Measurements from ENCODE around the gene ADPGK.
"Not testable (repeated sequence)": the region's sequence is repeated elsewhere in the genome, so short reads cannot be mapped to it uniquely, and the experiment has no call there.

The ADPGK gene

GRCh38 chr15:72783640-72784455, at the start of gene ADPGK:
Gene ADPGK, minus strand, starts transcription at chr15:72783758. Its CDS starts 67 bp downstream, at chr15:72783691.
- DNase-seq (ENCODE audit: low read depth), result peak; percentile 95

- DNase-seq (ENCODE audit: low read depth), result peak; percentile 34
Measured at GRCh38 chr15:72827226-72827625, 43.7 kb upstream of the ADPGK start.

GRCh38 chr15:72826611-72827010, 43.1 kb upstream of the ADPGK start:
- no peak for DNase-seq (ENCODE audit: low read depth)

- DNase-seq (ENCODE audit: low read depth), result no peak
Measured at GRCh38 chr15:72825829-72826228, 42.3 kb upstream of the ADPGK start.

- no peak for DNase-seq (ENCODE audit: low read depth)
Measured at GRCh38 chr15:72824781-72825180, 41.2 kb upstream of the ADPGK start.

DNA sequence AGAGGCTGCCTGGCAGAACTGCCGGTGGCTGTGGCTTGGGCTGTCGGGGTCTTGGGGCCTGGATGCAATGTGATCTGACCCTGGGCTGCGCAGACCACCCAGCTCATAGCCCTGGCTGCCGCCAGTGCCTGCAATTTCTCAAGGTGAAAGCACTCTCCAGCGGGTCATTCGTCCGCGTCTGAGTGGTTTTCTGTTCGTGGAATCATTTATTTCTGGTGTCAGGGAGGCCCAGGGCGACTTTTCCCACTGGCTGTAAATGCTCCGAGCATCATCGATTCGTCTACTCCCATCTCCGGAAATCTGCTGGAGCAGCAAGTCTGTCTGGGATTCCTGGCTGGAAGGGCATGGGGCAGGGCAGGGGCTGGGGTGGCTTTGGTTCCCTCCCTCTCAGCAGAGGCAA, 40.6 kb upstream of the ADPGK start:
- DNase-seq (ENCODE audit: low read depth), result no peak

GRCh38 chr15:72820278-72820677, 36.7 kb upstream of the ADPGK start:
- DNase-seq (ENCODE audit: low read depth), result no peak

- no peak for DNase-seq (ENCODE audit: low read depth)
Measured at GRCh38 chr15:72818632-72819031, 35.1 kb upstream of the ADPGK start.

DNA sequence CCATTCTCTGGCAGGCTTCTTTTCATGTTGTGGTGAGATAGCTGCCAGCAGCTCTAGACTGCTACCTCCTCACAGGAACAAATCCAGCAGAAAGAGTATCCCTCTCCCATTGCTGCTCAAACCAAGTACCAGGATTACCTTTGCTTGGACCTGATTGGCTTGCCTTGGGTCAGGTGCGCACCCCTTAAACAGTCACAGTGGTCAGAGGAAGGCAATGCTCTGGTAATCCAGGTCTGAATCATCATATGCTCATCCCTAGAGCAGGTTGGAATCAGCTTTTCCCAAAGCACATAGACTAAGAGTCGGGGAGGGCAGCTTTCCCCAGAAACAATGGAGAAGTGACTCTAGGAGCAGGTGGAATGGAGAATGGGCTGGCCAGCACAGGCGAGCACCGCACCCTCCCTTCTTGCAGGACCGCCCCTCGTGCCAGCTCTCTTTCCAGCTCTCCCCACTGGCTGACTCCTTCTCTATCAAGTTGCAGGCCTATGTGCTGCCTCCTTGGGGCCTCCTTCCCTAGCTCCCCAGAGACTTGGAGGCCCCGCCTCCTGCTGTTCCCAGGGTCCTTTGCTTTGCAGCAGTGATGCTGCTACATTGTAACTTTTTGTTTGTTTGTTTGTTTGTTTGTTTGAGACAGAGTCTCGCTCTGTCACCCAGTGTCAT, 29.9 kb upstream of the ADPGK start:
- DNase-seq (ENCODE audit: low read depth), result no peak

DNA sequence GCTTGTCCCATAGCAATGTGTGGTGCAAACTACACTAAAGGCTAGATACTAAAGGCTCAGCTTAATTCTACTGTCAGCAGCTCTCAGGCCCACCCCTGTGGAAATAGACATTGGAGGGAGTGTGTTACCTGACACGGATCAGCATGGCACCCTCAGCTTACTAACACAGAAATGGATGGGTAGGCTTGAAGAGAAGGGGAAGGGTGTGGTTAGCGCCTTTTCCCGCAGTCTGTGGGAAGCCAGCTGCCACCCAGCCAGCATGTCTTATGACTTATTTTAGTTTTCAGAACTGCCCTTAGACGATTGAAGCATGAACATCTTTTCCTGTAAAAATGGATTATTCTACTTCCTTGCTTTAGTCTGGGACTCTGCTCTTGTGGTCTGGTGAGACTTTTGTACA, 25.8 kb upstream of the ADPGK start:
- DNase-seq (ENCODE audit: low read depth), result no peak

- DNase-seq (ENCODE audit: low read depth), result not testable (repeated sequence)
Measured at GRCh38 chr15:72807346-72807745, 23.8 kb upstream of the ADPGK start.

- no peak for DNase-seq (ENCODE audit: low read depth)
Measured at GRCh38 chr15:72803006-72803405, 19.4 kb upstream of the ADPGK start.

- no peak for DNase-seq (ENCODE audit: low read depth)
Measured at GRCh38 chr15:72801590-72802325, 18.2 kb upstream of the ADPGK start.

- DNase-seq (ENCODE audit: low read depth), result no peak
Measured at GRCh38 chr15:72800833-72801481, 17.4 kb upstream of the ADPGK start.

- no peak for DNase-seq (ENCODE audit: low read depth)
Measured at GRCh38 chr15:72797834-72798233, 14.3 kb upstream of the ADPGK start.

DNA sequence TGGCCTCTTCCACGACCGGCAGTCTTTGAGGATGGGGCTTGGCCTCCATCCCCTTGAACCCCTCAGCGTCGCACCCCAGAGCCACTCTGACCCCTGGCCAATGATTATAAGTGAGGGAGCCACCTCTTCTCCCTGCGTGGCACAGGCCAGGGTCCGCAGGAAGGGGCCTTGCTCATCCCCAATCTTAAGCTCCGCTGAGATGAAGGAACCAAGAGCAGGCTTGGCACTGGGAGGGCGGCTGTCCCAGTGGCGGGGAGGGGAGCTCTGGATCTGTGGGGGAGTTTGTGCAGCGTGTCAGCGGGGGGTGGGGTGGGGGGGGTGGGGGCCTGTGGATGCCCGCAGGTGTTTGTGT, 13.8 kb upstream of the ADPGK start:
- DNase-seq (ENCODE audit: low read depth), result no peak

GRCh38 chr15:72796515-72797337, 13.2 kb upstream of the ADPGK start:
- no peak for DNase-seq (ENCODE audit: low read depth)

GRCh38 chr15:72796210-72796514, 12.6 kb upstream of the ADPGK start:
- DNase-seq (ENCODE audit: low read depth), result no peak

GRCh38 chr15:72793766-72794660, 10.5 kb upstream of the ADPGK start:
- no peak for DNase-seq (ENCODE audit: low read depth)

GRCh38 chr15:72792431-72792830, 8.9 kb upstream of the ADPGK start:
- no peak for DNase-seq (ENCODE audit: low read depth)
